Psoas muscle (tissue), 8 donors: Measurements from ENCODE around the gene EGLN2. TPM values are rescaled to one million over a fixed set of nuclear protein-coding genes. Genes with fewer than 3 reads are reported as not detected.

ENCODE experiments used
- ATAC-seq, 4 donors: fragments of 200-7000 bp; cut with Tn5 transposase; one replicate each; pipeline ENCODE4 v1.9.1; 2020; ENCODE audit warnings: moderate library complexity in 3 of 4, mild to moderate bottlenecking in 2 of 4
- DNase-seq, 2 donors: peaks; one replicate each; pipeline ENCODE4 v3.0.0-alpha.2; 2020
- H3K27ac ChIP-seq: fragments of 200-600 bp; one replicate; pipeline ENCODE4 v1.8.0; 2022
- H3K27me3 ChIP-seq, 3 donors: fragments of 200-600 bp in 1 of 3; one replicate each; pipeline versions ENCODE4 v1.6.1 to v1.8.0; 2013 to 2022; ENCODE audit warnings: low read length in 2 of 3, mild to moderate bottlenecking in 2 of 3, moderate library complexity in 1 of 3; ENCODE audit not compliant: insufficient read depth in 3 of 3
- H3K36me3 ChIP-seq, 2 donors: fragments of 200-600 bp in 1 of 2; one replicate each; pipeline versions ENCODE4 v1.6.1 to v1.8.0; 2013 to 2022; ENCODE audit warnings: low read depth in 1 of 2, mild to moderate bottlenecking in 1 of 2, moderate library complexity in 1 of 2; ENCODE audit not compliant: insufficient read depth in 1 of 2
- H3K4me1 ChIP-seq: fragments of 200-600 bp; one replicate; pipeline ENCODE4 v1.8.0; 2022
- H3K4me3 ChIP-seq: fragments of 200-600 bp; one replicate; pipeline ENCODE4 v1.8.0; 2022; ENCODE audit warnings: mild to moderate bottlenecking
- H3K9me3 ChIP-seq: fragments of 200-600 bp; one replicate; pipeline ENCODE4 v1.8.0; 2022
- CTCF ChIP-seq: fragments of 200-600 bp; IDR thresholded peaks from one replicate; pipeline ENCODE4 v1.8.0; 2022; ENCODE audit warnings: antibody characterized with exemption
- WGBS, 3 donors: extraction: QIAGEN DNeasy Blood & Tissue Kit; methylation state at CpG; one replicate each; pipeline versions ENCODE4 v1.1.6 to v1.1.7; 2013; 5-methylcytosine and 5-hydroxymethylcytosine counted together
- intact Hi-C, 2 donors: fragments of 100-400 bp; cut with DNase I; formaldehyde crosslinking; loops; one replicate each; pipeline versions ENCODE4 v1.11.0 to v1.14.2; 2022
- polyA plus RNA-seq, 3 donors: library from polyadenylated mRNA; stranded (reverse); fragments of 200-250 nt; gene quantifications; one replicate each; pipeline ENCODE4 v1.2.3, GENCODE V29; 2013
- total RNA-seq, 4 donors: library from RNA; stranded (reverse); fragmentation: NEBNext Ultra II Directional in 2 of 4; extraction: Animal tissue kit (Norgen Biotek cat#: 25700) in 2 of 4; gene quantifications; one replicate each; pipeline versions ENCODE4 v1.2.1 to v1.2.4, GENCODE V29; 2021 to 2023
- donor health status: healthy with polysubstance abuse.
- donor health status: DM: no; HTN: no; CAD: no; lungs with moderate emphysema.
- donor health status: Bipolar disorder and iron deficiency.
- donor health status: healthy.
- donor health status: DM: yes; HTN: yes; CAD: no.
- donor health status: DM: no; HTN: no; CAD: no.
- donor health status: DM: no; HTN: no; CAD: no.
- donor health status: DM: yes; HTN: yes; CAD: no.

EGLN2 gene
- total and polyA plus RNA-seq, 7 donors, result 34.9 to 67.6 (median 42.9) TPM

- H3K9me3 ChIP-seq, result no peaks in the 10 kb centered on the region
- intact Hi-C loops, result loop anchor here (5.0 to 10.0 kb wide), 2 partner anchors 138 to 140 kb away; no protein-coding TSS in a partner anchor
- TF ChIP-seq CTCF, result no peak
- H3K36me3 ChIP-seq, result peaks cover 0 to 32% of the 10 kb centered on the region in 2 donors
- DNase-seq, result peak; percentile 66 to 88
- H3K27ac ChIP-seq, result peak overlapping the region; percentile 64
- WGBS, 3 donors, result 8 to 18% (median 8%) methylated on average over 11 of the region's 11 CpGs
- peak in 2 of 4 donors; percentile 21 to 30 for ATAC-seq
- no peaks in the 10 kb centered on the region for H3K27me3 ChIP-seq
- peak overlapping the region; percentile 53 for H3K4me3 ChIP-seq
- H3K4me1 ChIP-seq, result peaks cover 66% of the 10 kb centered on the region
Measured at GRCh38 chr19:40802300-40803169, 3.5 kb downstream of the EGLN2 start.

GRCh38 chr19:40803170-40803856 is 4.3 kb downstream of the EGLN2 start:
- peaks cover 0 to 40% of the 10 kb centered on the region in 2 donors for H3K36me3 ChIP-seq
- H3K4me1 ChIP-seq, result peaks cover 66% of the 10 kb centered on the region
- H3K27ac ChIP-seq, result peak overlapping the region; percentile 64
- no peak for DNase-seq
- 29 to 49% (median 41%) methylated on average over 9 of the region's 9 CpGs for WGBS, 3 donors
- TF ChIP-seq CTCF, result no peak
- no peaks in the 10 kb centered on the region for H3K27me3 ChIP-seq
- H3K4me3 ChIP-seq, result peak overlapping the region; percentile 53
- no peaks in the 10 kb centered on the region for H3K9me3 ChIP-seq
- ATAC-seq, result no peak
- intact Hi-C loops, result loop anchor here (5.0 to 10.0 kb wide), 2 partner anchors 139 to 141 kb away; no protein-coding TSS in a partner anchor

- DNase-seq (no peak), ATAC-seq (no peak)
- peaks cover 66% of the 10 kb centered on the region for H3K4me1 ChIP-seq
- H3K27me3 ChIP-seq, result no peaks in the 10 kb centered on the region
- H3K27ac ChIP-seq, result peak overlapping the region; percentile 64
- peaks cover 0 to 48% of the 10 kb centered on the region in 2 donors for H3K36me3 ChIP-seq
- TF ChIP-seq CTCF, result no peak
- H3K4me3 ChIP-seq, result peak overlapping the region; percentile 53
- intact Hi-C loops, result loop anchor here (5.0 to 10.0 kb wide), 2 partner anchors 139 to 142 kb away; no protein-coding TSS in a partner anchor
- H3K9me3 ChIP-seq, result no peaks in the 10 kb centered on the region
- 51 to 58% (median 56%) methylated on average over 6 of the region's 6 CpGs for WGBS, 3 donors
Measured at GRCh38 chr19:40803857-40804782, 5.1 kb downstream of the EGLN2 start.

- Histone ChIP-seq H3K27me3 (no peaks in the 10 kb centered on the region), H3K4me1 (peaks cover 68% of the 10 kb centered on the region), H3K9me3 (no peaks in the 10 kb centered on the region), H3K27ac (peak overlapping the region; percentile 64), H3K4me3 (no peak overlapping the region), H3K36me3 (peaks cover 0 to 53% of the 10 kb centered on the region in 2 donors)
- intact Hi-C loops, result loop anchor here (5.0 to 10.0 kb wide), 3 partner anchors 88 to 143 kb away; partner anchors contain the start of genes COQ8B (in 1 of the 2) and ITPKC (in 1 of the 2)
- no peak for ATAC-seq
- WGBS, 3 donors, result 28 to 49% (median 30%) methylated on average over 7 of the region's 7 CpGs
- no peak for TF ChIP-seq CTCF
- DNase-seq, result no peak
Measured at GRCh38 chr19:40804783-40805242, 5.8 kb downstream of the EGLN2 start.
